NCI-H2029 treated with DMSO at 0.1 percent for 48 hours (cell line): ENCODE data around the gene ITIH3.
"Not testable (repeated sequence)": the region's sequence is repeated elsewhere in the genome, so short reads cannot be mapped to it uniquely, and the experiment has no call there.

ENCODE experiments used
- DNase-seq: peaks from one replicate; lab custom pipeline; 2025; lab: John Stamatoyannopoulos, UW

The ITIH3 gene, protein sequence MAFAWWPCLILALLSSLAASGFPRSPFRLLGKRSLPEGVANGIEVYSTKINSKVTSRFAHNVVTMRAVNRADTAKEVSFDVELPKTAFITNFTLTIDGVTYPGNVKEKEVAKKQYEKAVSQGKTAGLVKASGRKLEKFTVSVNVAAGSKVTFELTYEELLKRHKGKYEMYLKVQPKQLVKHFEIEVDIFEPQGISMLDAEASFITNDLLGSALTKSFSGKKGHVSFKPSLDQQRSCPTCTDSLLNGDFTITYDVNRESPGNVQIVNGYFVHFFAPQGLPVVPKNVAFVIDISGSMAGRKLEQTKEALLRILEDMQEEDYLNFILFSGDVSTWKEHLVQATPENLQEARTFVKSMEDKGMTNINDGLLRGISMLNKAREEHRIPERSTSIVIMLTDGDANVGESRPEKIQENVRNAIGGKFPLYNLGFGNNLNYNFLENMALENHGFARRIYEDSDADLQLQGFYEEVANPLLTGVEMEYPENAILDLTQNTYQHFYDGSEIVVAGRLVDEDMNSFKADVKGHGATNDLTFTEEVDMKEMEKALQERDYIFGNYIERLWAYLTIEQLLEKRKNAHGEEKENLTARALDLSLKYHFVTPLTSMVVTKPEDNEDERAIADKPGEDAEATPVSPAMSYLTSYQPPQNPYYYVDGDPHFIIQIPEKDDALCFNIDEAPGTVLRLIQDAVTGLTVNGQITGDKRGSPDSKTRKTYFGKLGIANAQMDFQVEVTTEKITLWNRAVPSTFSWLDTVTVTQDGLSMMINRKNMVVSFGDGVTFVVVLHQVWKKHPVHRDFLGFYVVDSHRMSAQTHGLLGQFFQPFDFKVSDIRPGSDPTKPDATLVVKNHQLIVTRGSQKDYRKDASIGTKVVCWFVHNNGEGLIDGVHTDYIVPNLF

DNA sequence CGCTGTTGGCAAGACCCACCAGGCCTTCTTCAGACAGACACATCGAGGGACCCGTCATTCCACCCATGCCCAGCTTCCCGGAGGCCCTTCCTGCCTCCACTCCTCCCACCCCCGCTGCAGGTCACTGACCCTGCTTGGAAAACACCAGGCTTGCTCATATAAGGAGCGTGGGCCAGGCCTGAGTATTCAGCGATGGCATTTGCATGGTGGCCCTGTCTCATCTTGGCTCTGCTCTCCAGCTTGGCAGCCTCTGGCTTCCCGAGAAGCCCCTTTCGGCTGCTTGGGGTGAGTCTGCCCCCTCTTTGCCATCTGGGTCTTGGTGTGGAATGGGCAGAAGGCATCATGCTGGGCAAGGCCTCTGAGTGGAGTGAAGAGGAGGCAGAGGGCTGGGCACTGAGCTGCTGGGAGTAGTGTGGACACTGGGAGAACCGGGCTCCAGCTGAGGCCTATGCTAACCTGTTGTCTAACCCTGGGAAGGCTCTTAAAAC, at the start of gene ITIH3:
Gene ITIH3 (plus strand): TSS at position 185 of the 488 bp plus-strand sequence. CDS start 8 bp downstream, at position 193.
- no peak for DNase-seq

DNA sequence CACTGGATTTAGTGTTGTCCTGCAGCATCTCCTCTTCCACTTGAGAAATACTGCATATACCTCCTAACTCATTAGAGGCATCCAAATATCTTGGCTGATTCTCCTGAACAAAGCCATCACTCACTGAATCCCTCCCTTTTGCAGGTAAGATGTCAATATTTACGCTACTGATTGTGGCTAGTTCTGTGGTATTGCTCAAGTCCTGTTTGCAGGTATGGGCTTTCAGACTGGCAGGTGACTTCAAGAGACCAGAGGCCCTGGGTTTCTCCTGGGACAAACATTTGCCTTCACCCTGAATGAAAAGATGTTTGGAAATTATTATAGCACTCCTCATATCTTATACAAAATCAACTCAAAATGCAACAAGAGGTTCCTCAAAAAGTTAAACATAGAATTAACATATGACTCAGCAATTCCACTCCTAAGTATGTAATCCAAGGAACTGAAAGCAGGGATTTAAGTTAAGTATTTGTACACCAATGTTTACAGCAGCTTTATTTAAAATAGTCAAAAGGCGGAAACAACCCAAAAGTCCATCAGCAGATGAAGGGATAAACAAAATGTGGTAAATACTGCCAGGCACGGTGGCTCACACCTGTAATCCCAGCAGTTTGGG, 42.4 kb upstream of the ITIH3 start:
- DNase-seq, result no peak

DNA sequence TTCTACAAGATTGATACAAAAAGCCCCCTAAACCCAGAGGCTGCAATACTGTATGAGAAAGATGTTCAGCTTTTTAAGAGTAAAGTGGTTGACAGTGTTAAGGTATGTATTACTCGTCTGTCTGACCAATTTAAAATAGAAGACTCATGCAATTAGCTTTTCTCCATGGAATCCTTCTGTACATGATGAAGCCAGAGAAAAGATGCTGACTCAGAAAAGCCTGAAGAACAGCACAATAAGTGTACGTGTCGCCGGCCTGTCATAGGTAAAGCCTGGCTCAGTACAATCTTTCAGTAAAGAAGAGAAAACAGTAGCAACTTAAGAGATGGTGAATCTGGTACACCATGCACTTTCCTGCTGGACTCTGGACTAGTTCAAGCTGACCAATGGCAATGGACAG, 40.2 kb upstream of the ITIH3 start:
- no peak for DNase-seq

DNA sequence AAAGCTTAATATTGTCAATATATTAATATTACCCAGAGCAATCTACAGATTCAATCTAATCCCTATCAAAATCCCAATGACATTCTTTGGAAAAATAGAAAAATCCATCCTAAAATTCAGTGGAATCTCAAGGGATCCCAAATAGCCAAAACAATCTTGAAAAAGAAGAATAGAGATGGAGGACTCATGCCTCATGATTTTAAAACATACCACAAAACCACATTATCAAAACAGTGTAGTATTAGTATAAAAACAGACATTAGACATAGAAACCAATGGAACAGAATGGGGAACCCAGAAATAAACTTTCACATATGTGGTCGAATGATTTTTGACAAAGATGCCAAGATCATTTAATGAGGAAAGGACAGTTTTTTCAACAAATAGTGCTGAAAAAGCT, 38.5 kb upstream of the ITIH3 start:
- no peak for DNase-seq

DNA sequence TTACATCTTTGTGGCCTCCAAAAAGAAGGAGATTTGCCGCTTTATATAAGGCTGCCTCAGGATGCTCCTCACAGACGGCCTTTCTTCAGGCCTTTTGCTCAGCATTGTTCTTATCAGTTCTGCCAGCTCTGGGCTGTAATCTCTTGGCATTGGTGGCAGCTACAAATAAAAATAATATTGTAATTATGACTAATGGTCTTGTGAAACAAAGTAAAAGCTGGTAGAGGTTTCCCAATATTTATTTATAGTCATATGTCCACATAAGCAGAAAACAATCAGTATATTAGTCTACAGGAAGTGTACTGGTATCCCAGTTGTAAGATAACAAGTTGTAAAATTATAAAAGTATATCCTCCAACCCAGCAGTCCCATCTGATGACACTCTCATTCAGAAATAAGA, 31.1 kb upstream of the ITIH3 start:
- no peak for DNase-seq

DNA sequence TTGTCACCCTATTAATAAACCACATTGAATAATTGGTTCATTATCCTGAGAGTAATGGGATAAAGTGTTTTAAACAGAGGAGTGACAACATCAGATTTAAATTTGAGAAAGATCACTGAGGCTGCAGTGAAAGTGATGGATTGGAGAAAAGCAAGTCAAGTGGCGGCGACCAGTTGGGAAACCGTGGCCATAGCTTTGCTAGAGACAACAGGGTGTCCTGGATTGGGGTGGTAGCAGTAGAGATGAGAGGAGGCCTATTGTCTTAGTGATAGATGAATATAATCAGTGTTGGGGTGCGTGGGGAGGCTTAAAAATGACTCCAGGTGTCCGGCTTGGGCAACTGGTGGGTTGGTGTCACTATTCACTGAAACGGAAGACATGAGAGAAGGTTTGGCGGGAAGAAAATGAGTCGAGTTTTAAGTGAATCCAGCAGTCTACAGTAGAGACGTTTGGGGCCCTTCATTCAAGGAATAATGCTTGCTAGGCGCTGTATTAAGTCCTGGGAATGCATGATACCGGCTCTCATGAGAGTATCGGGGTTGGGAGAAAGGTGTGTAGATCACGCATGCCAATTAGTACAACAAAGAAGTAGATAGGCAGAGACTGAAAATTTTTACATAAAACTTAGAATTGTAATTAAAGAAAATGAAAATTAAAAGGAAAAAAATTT, 24.7 kb upstream of the ITIH3 start:
- DNase-seq, result no peak

DNA sequence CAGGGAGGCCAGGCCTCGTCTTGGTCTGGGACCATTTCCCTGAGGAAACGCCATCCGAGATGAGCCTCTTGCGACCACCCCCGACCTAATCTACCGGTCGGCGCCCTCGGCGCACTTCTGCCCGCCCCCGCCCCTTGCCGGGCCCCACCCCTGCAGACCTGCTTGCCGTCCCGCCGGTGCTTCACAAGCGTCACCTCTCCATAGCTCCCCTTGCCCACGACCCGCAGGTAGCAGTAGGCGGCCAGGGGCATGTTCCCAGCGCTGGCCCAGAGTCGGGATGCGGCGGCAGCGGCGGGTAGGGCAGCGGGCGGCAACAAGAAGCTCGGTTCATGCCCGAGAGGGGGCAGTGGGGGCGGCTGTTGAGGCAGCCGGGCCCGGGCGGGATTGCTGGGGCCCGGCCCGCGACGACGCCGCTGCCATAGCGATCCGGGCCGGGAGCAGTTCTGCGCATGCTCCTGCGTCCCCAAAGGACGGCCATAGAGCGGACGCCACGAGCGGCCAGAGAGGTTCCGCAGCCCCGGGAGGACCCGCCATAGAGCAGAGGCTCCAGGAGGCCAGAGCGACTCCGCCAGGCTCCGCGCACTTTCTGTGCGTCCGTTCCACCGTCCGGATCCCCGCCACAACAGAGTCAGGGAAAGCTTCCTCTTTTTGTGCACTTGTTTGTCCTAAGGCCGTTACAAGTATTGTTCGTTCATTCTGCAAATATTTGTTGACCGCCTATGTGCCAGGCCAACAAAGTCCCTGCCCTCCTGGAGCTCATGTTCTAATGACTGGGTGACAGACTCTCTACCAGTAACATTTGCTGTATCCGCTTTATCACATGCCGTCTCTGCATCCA, 23.9 kb upstream of the ITIH3 start, which contains the start of gene NEK4:
Gene NEK4 (minus strand): TSS at position 445 of the 838 bp plus-strand sequence. CDS start 194 bp downstream, at position 251.
- peak; percentile 60 for DNase-seq

DNA sequence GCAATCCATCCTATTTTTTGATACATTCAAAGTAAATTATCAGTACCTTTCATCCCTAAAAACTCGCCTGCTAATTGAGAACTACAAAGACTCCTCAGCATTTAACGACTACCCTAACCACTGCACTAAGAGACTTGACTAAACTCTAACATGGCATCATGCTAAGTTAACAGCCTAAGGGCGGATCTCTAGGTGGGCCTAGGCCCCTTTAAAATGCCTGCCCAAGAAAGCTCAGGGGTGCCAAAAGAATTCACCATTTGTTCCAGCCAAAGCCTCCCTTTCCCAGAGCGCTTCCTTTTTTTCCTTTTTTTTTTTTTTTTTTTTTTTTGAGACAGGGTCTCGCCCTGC, 23.3 kb upstream of the ITIH3 start:
- no peak for DNase-seq

DNA sequence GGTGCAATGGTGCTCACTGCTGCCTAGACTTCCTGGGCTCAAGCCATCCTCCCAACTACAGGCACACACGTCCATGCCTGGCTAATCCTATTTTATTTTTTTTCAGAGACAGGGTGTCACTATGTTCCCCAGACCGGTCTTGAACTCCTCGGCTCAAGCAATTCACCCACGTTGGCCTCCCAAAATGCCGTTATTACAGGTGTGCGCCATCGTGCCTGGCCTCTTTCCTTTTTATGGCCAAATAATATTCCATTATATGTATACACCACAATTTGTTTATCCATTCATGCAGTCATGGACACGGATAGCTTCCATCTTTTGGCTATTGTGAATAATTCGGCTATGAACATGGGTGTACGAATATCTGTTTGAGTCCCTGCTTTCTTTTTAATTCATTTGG, 22.9 kb upstream of the ITIH3 start:
- no peak for DNase-seq

DNA sequence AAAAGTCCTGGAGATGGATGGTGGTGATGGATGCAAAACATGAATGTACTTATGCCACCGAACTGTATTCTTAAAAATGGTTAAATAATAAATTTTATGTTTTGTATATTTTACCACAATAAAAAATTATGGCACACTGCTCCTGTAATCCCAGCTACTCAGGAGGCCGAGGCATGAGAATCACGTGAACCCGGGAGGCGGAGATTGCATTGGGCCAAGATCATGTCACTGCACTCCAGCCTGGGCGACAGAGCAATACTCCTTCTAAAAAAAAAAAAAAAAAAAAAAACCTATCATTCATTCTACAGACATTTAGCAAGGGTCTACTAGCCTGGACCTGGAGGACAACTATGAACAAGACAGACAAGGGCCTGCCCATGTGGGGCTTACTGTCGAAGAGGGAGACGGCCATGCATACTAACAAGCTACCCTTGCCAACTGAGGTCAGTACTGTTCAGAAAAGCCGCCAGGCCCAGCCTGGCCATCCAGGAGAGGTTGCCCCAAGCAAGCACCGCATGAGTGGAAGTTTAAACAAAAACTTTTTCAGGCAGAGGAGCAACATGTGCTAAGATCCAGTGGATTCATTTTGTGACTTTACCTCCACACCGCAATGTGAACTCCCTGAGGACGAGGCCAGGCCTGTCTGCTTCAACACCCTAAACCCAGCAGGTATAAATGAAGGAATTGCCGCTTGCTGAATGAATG, 21.1 kb upstream of the ITIH3 start:
- DNase-seq, result no peak

DNA sequence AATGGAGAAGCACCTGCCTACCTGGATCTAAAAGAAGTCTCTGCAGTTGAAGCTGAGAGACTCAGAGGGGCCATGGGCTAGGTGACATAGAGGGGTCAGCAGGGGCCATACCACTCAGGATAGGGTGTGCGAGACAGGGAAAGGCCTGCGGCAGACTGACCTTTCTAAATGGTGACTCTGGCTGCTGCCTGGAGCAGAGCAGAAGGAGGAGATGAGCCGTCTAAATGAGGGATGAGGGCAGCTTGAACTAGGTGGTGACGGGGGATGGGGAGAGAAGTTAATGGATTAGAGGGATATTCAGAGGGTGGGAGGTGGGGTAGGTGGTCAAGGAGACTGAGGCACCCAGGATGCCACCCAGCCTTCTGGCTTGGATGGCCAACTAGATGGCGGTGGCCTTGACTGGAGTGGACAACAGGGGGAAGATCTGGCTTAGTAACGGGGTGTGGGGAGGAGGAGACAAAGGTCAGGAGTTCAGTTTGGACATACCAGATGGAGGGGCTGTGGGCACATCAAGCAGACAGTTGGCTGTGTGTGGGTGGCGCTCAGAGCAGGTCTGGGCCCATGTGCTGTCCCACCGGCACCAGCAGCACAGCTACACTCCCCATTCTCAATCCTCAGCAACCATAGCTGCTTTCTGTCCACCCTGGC, 20.4 kb upstream of the ITIH3 start:
- no peak for DNase-seq

DNA sequence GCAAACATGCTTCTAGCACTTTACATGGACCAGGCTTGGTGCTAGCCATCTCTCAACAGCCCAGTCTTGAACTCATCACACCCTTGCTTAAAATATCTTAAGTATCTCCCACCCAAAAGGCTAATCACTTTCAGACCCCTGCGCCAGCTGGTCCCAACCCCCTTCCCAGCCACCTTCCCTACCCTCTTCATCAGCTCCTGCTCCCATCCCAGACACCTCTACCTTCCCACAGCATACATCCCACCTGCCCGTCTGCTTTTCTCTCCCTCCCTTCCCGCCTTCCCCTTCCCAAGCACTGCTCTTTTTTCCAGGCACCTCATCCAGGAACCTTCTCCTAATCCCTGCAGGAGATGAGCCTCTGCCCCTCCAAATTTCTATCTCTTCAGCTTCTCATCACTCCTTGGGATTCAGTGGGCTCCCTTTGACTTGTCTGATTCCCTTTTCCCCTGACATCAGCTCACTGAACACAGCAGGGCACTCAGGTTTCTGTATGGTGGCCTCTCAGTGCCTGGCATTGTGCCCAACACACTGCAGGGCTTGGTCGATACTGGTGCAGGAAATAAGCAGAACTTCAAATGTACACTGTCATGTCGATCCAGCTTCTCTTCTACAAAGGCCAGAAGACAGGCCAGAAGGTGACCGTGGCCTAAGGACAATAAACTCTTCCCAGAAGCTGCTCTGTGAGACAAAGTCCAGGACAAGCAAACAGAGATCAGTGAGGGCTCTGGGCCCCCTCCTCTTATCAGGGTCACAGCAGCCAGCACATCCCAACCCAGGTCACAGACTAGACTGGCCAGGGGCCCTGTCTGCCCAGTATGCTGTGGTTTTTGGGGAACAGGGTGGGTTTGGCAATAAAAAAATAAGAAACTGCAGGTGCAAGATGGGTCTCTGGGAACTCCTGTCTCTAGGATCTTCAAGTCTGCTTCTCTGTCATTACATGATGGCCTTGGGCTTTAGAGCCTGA, 19.4 kb upstream of the ITIH3 start:
- peak; percentile 22 for DNase-seq

DNA sequence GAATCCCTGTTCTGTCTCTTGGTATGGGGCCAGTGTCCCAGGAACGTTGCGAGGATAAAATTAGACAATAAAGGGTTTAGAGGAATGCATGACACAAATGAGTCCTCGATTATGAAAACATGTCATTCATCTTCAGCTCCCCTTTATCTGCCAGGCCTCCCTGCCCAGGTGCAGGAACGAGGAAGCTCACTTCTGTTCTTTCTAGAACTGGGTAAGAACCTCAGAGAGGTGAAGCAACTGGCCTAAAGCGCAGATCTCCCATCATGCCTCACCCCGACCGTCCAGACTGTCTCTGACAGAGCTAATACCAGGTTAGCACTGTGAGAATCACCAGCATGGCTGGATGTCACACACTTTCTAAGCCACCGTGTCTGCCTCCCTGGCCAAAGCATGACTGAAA, 18.7 kb upstream of the ITIH3 start:
- DNase-seq, result no peak

DNA sequence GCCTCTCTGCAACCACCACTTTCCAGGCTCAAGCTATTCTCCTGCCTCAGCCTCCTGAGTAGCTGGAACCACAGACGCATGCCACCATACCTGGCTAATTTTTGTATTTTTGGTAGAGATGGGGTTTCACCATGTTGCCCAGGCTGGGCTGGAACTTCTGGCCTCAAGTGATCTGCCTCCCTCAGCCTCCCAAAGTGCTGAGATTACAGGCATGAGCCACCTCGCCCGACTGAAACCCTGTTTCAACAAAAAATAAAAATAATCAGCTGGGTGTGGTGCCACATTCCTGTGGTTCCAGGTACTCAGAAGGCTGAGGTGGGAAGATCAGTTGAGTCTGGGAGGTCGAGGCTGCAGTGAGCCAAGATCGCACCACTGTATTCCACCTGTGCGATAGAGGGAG, 18.1 kb upstream of the ITIH3 start:
- not testable (repeated sequence) for DNase-seq

DNA sequence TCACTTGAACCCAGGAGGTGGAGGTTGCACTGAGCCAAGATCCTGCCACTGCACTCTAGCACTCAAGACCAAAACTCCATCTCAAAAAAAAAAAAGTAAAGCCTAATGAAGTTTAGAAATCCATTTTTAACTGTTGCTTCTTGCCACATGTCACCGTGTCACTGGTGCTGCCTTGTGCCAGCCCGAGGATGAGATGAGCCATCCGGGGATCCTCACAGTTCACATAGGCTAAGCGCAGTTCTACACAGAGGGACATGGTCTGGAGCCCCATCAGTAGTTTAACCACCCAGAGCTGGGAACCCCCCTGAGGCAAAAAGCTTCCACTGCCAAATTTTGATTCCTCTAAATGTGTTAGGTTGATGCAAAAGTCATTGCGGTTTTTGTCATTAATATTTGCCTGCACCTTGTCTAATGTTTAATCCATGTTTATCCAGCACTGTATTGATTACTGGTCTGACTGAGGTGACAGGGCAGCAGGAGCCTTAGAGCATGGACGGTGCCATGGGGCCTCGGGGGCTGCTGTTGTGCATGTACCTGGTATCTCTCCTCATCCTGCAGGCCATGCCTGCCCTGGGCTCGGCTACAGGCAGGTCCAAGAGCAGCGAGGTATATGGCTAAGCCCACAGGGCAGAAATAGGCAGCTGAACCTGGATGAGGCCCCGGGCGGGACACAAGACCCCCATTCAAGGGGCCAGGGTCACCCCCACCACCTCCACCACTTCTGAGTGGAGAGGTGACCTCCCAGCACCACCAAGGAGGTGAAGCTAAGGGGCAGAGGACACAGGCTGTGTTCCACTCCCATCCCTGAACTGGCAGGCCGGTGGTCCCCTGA, 17.3 kb upstream of the ITIH3 start, which contains the start of gene ITIH1:
Gene ITIH1 (plus strand): TSS at position 473 of the 832 bp plus-strand sequence. CDS start 17 bp downstream, at position 490.
- DNase-seq, result no peak

DNA sequence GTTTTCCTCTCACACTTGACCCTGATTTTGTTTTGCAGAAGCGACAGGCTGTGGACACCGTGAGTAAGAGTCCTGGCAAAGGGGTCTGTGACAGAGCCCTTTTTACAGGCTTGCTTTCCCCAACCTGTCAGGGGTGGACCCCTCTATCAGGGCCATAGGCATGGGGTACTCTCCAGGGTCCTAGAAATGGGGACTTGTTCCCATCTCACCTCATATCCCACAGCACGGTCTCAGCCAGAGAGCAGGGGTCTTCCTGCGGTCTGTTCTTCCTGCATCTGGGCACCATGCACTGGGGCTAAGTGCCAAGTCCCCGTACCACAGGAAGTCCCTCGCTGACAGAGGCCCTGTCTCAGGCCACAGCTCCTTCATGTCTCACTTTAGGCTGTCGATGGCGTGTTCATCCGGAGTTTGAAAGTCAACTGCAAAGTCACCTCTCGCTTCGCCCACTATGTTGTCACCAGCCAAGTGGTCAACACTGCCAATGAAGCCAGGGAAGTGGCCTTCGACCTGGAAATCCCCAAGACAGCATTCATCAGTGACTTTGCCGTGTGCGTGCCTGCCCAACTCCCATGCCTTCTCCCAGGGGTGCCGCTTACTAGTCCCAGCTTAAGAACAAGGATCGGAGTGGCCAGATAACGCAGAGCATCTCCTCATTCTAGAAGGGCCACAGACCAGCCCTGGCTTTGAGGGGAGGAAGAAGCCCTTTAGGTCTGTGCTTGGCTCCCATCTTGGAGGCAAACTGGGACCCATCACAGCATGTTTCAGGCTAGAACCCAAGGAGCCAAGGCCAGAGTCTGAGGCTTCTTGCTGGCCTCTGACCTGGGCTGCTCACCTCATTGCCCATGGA, 16.4 kb upstream of the ITIH3 start:
- no peak for DNase-seq
